Epithelial cell of proximal tubule (primary cell): Measurements from ENCODE around the gene TCERG1L. TPM values are rescaled to one million over a fixed set of nuclear protein-coding genes. Genes with fewer than 3 reads are reported as not detected.

Source experiments
- DNase-seq: peaks from one replicate; pipeline ENCODE4 v3.0.0-alpha.2; 2011; ENCODE audit warnings: low read depth
- H3K4me3 ChIP-seq: 2 replicates; pipeline ENCODE4 v1.5.1; 2011; ENCODE audit warnings: low read depth, mild to moderate bottlenecking, low read length
- CTCF ChIP-seq: conservative IDR thresholded peaks from 2 replicates; pipeline ENCODE4 v1.5.1; 2012; ENCODE audit warnings: low read depth, mild to moderate bottlenecking, low read length
- total RNA-seq: library from RNA; depleted of rRNA; stranded (reverse); fragments of >200 nt; gene quantifications from 2 replicates; pipeline ENCODE4 v1.2.3, GENCODE V29; 2015

TCERG1L gene
- total RNA-seq, 1 donor from 2014 or later: not detected

GRCh38 chr10:131266936-131267813, 44.3 kb downstream of the TCERG1L start:
- no peak for TF ChIP-seq CTCF
- no peak overlapping the region for H3K4me3 ChIP-seq
- DNase-seq: no peak

- no peak for TF ChIP-seq CTCF
- H3K4me3 ChIP-seq: no peak overlapping the region
- DNase-seq: no peak
These were observed 47.3 kb downstream of the TCERG1L start for GRCh38 chr10:131264110-131264788.

GRCh38 chr10:131261890-131262475, 49.5 kb downstream of the TCERG1L start:
- no peak overlapping the region for H3K4me3 ChIP-seq
- no peak for TF ChIP-seq CTCF
- no peak for DNase-seq

GRCh38 chr10:131260452-131261211, 50.9 kb downstream of the TCERG1L start:
- no peak overlapping the region for H3K4me3 ChIP-seq
- TF ChIP-seq CTCF: no peak
- DNase-seq: no peak

- no peak for TF ChIP-seq CTCF
- no peak overlapping the region for H3K4me3 ChIP-seq
- no peak for DNase-seq
These were observed 51.5 kb downstream of the TCERG1L start for GRCh38 chr10:131260031-131260430.

GRCh38 chr10:131259535-131259934, 52.0 kb downstream of the TCERG1L start:
- DNase-seq: no peak
- no peak for TF ChIP-seq CTCF
- no peak overlapping the region for H3K4me3 ChIP-seq
